ENCODE measurements around the gene OPTC.

Gene OPTC

DNA sequence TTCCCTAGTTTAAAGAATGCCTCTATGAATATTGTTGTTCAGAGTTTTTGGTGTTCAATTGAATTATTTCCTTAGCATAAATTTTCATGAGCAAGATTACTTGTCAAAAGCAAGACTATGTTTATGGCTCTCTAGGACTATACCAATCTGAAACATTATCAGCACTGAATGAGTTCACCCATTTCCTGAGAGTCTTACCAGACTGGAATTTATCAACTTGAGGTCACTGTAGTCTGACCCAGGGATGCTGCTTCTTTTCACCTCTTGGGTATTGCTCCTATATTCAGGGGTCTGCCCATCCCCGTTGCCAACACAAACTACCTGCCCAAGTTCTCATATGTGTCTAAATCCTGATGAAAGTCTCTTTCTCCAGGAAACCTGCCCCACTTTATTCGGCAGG, 42.6 kb downstream of the OPTC start:
- no peak for DNase-seq (ENCODE audit: low read depth in 2 of 2)

- no peak for DNase-seq (ENCODE audit: low read depth in 2 of 2)
These were observed 43.1 kb downstream of the OPTC start for GRCh38 chr1:203536980-203537455.

GRCh38 chr1:203537806-203538464, 44.0 kb downstream of the OPTC start:
- no peak for DNase-seq (ENCODE audit: low read depth in 2 of 2)

GRCh38 chr1:203538726-203539125, 44.8 kb downstream of the OPTC start:
- no peak for DNase-seq (ENCODE audit: low read depth in 2 of 2)

GRCh38 chr1:203539831-203540546, 46.0 kb downstream of the OPTC start:
- DNase-seq (ENCODE audit: low read depth in 2 of 2): no peak

GRCh38 chr1:203544485-203544884, 50.5 kb downstream of the OPTC start:
- DNase-seq (ENCODE audit: low read depth in 2 of 2): no peak

GRCh38 chr1:203544978-203545816, 51.2 kb downstream of the OPTC start:
- no peak for DNase-seq (ENCODE audit: low read depth in 2 of 2)

GRCh38 chr1:203546274-203546673, 52.3 kb downstream of the OPTC start:
- DNase-seq (ENCODE audit: low read depth in 2 of 2): no peak

DNA sequence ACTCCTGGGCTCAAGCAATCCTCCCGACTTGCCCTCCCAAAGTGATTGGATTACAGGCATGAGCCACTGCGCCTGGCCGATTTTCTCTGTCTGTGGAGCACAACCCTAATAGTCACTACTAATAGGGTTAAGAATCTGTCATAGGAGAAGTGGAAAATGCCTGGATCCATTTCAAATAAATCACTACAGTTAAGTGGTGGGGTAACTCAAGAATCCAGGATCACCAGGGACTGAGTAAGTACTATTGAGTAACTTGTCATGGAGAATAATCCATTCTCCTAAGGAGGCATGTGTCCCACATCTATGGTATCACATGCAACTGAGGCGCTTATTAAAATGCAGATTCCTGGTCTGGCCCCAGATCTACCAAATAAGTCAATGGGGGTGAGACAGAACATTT, 53.2 kb downstream of the OPTC start:
- no peak for DNase-seq (ENCODE audit: low read depth in 2 of 2)

DNA sequence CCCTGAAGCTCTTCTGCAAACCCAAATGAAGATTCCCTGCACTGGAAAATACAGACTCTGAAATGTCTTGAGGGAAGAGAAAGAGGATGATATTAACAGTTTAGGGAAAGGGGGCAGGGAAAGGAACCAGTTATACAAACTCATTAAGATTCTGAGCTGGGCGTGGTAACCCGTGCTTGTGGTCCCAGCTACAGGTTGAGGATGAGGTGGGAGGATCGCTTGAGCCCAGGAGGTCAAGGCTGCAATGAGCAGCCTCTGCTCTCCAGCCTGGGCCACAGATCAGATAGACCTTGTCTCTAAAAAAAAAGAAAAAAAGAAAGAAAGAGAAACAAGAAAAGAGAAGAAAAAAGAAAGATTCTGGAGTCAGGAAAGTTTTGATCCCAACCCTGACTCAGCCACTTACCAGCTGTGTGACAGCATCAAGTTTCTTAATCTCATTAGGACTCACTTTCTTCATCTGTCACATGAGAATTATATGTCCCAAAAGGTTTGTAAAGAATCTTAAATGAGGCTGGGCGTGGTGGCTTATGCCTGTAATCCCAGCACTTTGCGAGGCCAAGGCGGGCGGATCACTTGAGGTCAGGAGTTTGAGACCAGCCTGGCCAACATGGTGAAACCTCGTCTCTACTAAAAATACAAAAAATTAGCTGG, 53.9 kb downstream of the OPTC start:
- no peak for DNase-seq (ENCODE audit: low read depth in 2 of 2)

- no peak for DNase-seq (ENCODE audit: low read depth in 2 of 2)
These were observed 54.9 kb downstream of the OPTC start for GRCh38 chr1:203548892-203549291.

GRCh38 chr1:203549309-203549708, 55.4 kb downstream of the OPTC start:
- DNase-seq (ENCODE audit: low read depth in 2 of 2): no peak

DNA sequence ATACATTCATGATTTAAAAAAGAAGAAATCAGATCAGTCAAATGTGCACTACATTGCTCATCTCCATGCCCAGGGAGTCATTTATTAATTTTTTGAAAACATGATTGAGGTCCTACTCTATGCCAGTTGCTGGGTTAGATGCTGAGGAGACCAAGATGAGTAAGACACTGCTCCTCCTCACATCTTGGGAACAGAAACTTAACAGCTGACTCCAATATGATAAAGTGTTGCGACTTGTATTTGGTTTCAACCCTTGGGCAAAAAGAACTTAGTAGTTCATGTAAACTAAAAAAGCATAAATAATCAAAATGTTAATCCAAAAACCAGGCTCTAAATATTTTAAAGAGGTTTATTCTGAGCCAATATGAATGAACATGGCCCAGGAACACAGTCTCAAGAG, 56.9 kb downstream of the OPTC start:
- no peak for DNase-seq (ENCODE audit: low read depth in 2 of 2)

GRCh38 chr1:203551550-203551949, 57.6 kb downstream of the OPTC start:
- no peak for DNase-seq (ENCODE audit: low read depth in 2 of 2)

GRCh38 chr1:203553496-203553895, 59.5 kb downstream of the OPTC start:
- no peak for DNase-seq (ENCODE audit: low read depth in 2 of 2)

DNA sequence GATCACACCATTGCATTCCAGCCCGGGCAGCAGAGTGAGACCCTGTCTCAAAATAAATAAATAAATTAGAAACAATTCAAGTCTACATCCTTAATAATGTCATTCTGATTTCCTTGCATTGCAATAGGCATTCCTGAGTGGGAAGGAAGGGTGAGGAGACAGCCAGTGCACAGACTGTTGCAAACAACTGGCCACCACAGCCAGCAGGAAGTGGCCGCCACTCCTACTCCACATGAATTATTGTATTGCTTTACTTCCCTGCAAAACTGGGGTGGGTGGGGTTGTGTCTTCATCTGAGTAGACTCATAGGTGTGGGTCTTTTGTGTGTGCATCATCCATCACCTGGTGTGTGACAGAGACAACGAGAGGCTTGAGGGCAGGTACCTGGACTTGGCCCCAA, 60.1 kb downstream of the OPTC start:
- DNase-seq (ENCODE audit: low read depth in 2 of 2): no peak

DNA sequence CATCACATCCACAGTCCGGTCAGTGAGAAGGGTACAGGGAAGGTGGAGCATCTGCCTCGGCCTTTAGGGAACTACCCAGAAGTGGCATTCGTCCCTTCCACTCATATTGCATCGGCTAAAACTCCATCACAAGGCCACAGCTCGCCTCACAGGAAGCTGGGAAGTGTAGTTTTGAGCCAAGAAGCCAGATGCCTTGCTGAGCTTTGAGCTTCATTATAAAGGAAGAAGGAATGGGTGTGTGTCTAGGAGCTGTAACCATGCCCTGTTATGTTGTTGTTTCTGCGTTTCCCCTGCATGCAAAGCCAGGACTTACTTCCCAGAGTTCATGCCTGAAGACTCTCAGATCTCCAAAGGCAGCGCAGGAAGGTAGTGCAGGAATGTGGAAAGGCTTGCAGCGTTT, 61.1 kb downstream of the OPTC start:
- DNase-seq (ENCODE audit: low read depth in 2 of 2): no peak

DNA sequence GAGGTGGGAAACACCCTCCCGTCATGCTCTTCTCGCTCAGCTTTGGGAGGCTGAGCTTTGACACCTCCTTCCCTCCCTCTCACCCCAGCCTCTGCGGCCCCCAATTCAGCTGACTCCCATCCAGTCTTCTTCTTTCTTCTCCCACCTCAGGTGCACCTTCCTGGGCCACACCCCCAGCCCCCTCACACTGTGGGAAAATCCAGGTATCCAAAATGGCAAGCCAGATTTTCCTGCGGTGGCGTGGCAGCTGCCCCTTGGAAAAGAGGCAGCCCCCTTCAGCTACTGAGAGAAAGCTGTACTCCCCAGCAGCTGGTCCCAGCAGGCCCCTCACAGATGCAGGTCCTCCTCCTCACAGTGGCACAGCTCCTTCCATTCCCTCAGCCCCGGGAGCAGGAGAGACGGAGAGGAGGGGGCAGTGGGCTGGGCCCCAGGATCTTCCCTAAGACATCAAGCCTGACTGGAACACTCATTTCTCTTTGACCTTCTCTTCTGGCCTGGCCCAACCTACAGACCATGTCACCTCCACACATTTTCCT, 61.6 kb downstream of the OPTC start:
- DNase-seq (ENCODE audit: low read depth in 2 of 2): no peak

DNA sequence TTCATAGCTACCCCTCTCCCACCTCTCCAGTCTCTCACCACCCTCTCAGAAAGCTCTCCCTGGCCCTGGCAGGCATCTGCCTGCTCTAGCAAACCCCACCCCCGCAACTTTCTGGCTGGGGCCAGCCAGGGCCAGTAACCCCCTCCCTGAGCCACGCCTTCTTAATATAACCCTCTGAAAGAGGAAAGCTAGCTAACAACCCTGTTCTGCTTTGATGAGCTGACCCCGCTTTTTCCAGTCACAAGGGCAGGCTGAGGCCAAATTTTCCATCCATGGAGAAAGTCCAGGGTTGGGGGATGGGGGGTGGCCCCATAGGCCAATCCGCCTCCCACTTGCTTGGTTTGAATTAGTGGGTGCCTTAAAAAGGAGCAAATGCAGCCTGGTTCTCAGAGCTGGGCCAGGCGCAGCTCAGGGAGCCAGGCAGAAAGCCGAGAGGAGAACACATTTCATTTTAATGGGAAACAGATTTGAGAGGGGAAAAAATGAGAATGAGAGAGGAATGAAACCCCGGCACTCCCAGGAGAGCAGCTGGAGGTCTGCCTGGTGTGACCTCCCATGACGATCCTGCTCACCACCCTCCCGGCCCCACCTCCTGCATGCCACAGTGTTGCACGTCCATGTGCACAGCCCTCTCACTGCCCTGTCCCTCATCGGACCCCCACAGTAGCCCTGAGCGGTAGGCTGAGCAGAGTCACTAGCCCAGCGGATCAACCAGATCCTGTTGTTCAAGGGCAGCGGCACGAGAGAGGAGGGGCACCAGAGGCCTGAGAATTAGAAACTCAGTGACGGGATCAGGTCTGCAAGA, 62.3 kb downstream of the OPTC start:
- no peak for DNase-seq (ENCODE audit: low read depth in 2 of 2)

GRCh38 chr1:203557390-203557789, 63.4 kb downstream of the OPTC start:
- DNase-seq (ENCODE audit: low read depth in 2 of 2): no peak

Data from stimulated activated CD8-positive, alpha-beta memory T cell treated with anti-CD3 and anti-CD28 coated beads, Interleukin-2, amount 100 ng/mL, for 48 hours (primary cell).